ENCODE data around the gene SDK1.

The SDK1 gene

DNA sequence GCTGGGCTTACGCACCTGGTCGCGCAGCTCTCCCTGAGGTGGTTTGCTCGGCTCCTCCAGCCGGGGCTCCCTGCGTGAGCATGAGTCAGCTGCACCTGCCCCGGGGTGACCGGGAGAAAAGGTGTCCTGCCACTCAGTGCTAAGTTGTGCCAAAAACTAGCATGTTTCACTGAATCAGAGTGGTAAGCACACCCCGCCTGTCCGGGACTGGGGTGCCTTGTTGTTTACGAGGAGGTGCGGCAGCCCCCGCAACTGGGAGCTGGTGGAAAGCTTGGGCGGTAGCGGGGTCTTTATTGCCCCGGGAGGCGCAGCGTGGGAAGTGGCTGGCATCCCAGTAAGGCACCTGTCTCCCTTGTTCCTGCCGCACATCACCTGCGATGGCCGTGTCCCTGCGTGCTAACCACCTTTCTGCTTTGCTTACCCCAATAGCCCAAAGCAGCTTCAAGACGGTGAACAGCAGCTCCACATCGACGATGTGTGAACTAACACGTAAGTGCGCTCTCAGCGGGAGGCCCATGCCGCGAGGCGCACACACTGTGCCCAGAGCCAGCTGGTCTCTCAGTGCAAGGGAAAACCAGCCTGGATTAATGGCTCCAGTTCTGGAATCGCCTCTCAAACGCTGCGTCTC lies 874.4 kb downstream of the SDK1 start:
- no peak for DNase-seq (ENCODE audit: low read depth, low spot score)

DNA sequence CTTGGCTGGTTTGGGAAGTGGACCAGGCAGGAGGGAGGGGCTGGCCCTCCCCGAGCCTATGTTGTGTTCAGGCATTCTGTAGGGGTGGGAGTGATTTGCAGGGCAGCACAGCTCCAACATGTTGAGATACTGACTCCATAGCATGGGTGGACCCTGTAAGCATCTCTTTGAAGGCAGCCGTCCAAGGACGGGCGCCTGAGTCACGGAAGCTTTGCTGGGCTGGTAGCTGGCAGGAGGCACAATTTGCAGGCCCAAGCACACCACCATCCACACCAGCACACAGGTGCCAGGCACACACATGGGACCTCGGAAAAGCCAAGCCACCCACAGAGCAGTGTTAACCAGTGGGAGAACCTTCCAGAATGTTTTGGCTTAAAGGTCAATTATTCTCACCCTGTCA lies 875.9 kb downstream of the SDK1 start:
- no peak for DNase-seq (ENCODE audit: low read depth, low spot score)

DNA sequence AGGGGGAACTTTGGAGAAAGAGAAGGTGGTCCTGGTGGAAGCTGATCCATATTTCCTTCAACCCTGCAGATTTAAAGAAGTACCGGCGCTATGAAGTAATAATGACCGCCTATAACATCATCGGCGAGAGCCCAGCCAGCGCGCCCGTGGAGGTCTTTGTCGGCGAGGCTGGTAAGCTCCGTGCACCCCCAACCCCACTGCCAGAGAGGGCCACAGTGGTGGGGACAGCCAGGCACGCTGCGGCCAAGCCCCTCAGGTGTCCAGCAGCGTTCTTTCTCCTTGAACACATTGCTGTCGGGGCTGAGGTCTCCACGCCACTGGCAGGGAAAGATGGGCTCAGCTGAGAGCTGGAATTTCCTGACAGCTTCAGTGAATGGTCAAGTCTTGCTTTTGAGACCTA lies 877.4 kb downstream of the SDK1 start:
- no peak for DNase-seq (ENCODE audit: low read depth, low spot score)

DNA sequence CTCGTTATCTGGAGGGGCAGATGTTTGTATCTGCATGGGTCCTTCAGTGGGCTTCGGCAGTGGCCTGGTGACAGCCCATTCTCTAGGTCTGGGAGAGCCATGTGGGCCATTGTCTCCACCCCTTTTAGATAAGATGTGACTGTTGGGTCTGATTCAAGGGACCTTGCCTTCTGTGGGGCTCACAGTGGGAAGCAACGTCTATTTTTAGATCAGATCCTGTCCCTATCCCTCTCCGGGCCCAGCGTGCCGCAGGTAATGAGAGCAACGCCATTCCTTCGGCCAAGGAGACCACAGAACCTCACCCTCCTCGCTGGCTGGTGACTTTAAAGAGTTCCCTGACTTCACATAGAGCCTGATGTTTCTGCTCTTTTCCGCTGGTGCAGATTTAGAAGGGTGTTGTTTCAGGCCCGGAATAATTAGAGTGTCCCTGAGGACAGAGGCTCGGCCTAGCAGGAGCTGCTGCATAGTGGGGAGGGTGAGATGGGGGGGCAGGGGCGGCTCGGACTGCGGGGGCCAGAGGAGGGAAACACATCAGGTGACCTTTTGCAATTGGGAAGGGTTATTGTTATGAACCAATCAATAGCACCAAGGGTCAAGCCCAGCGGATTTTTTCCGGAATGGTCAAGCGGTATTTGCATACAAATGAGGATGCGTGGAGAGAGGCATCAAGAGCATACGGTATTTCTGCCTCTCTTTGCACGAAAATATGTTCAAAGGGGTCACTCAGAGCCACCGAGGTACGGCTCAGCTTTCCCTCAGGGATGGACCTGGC lies 878.0 kb downstream of the SDK1 start:
- no peak for DNase-seq (ENCODE audit: low read depth, low spot score)

- DNase-seq (ENCODE audit: low read depth, low spot score): no peak
Observed at GRCh38 chr7:4179688-4180380, 878.8 kb downstream of the SDK1 start.

GRCh38 chr7:4181446-4181845 lies 880.4 kb downstream of the SDK1 start:
- no peak for DNase-seq (ENCODE audit: low read depth, low spot score)

DNA sequence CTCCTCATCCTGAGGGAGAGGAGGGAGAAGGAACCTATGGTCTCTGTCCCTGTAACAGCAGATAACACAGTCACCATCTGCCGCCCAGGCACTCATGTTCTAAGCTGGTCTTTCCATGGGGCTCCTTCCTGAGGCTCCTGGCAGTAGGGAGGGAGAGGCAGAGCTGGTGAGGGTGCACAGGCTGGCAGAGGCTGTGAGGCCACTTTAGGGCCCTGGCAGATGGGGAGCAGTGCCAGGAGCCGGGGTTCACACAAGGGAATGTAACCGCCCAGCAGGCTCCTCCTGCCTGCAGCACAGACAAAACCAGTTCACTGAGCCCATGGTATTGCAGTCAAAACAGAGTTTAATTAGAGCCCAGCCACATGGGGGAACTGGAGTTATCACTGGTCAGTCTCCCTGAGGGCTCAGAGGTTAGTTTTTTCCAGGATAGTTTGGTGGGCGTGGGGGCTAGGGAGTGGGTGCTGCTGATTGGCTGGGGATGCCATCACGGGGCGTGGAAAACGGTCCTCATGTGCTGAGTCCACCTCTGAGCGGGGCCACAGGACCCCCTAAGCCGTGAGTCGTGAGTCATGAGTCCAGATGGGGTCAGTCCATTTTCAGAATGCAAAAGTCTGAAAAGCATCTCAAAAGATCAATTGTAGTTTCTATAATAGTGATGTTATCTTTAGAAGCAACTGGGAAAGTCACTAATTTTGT lies 881.7 kb downstream of the SDK1 start:
- DNase-seq (ENCODE audit: low read depth, low spot score): no peak

DNA sequence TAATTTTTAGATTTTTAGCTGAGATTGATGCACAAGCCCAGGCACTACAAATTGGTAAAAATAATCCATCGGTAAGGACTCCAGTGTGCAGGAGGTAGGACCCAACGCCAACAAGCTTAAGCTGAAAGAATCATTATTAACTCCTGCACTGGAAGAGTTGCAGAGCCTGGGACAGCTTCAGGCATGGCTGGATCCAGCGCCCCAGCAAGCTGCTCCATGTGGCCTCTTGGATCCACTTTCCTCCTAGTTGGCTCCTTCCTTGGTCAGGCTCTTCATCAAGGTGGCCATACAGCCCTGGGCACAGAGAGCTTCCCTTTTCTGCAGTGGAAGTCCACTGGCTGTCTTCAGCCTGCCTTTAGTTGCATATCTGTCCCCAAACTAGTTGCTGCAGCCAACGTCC lies 883.6 kb downstream of the SDK1 start:
- no peak for DNase-seq (ENCODE audit: low read depth, low spot score)

- no peak for DNase-seq (ENCODE audit: low read depth, low spot score)
Observed at GRCh38 chr7:4185136-4185535, 884.1 kb downstream of the SDK1 start.

GRCh38 chr7:4185721-4186512 lies 884.9 kb downstream of the SDK1 start:
- DNase-seq (ENCODE audit: low read depth, low spot score): no peak

DNA sequence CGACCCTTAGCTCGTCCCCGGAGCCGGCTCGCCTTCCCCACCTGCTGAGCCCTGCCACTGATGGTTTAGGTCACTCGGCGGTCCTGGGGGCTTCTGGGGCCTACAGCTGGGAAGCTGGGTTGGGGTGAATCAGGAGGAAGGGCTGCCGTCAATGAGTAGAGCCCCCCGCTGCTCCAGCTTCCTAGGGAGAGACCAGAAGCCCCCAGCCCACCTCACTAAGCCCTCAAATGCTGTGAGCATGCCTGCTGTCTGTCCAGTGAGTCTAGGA lies 885.4 kb downstream of the SDK1 start:
- no peak for DNase-seq (ENCODE audit: low read depth, low spot score)

DNA sequence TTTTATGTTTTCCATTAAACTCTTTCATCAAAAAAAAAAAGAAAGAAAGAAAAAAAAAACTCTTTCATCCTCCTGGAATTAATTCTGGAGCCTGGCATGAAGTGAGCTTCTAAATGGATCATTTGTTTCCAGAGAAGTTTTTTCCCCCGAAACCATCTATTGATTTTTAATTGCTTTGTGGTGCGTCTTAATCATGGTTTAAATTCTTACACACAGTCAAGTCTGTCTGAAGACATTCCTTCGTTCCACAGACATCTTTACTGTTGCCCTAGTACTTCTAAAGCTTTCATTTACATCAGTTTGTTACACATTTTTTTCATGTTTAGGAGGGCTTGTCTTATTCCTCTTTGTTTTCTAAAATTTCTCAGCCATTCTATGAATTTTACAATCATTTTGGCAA lies 887.6 kb downstream of the SDK1 start:
- no peak for DNase-seq (ENCODE audit: low read depth, low spot score)

DNA sequence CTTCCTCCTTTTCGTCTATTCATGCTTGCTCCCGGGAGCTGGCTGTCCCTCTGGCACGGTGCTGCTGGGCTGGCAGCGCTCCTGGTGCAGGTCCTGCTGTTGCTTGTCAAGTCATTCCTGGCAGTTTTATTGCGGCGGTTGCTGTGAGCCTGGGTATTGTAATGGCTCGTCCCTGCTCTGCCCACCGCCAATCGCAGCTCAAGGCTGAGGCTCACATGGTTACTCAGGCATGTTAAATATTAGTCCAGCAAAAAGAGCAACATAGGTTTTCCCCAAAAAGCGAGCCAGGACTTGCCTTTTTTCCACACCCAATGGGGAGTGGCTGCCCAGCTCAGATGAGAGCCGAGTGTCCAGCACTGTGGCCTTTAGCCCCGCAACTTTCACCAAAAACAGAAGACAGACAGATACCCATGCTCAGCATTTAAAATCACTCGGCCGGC lies 888.1 kb downstream of the SDK1 start:
- no peak for DNase-seq (ENCODE audit: low read depth, low spot score)

DNA sequence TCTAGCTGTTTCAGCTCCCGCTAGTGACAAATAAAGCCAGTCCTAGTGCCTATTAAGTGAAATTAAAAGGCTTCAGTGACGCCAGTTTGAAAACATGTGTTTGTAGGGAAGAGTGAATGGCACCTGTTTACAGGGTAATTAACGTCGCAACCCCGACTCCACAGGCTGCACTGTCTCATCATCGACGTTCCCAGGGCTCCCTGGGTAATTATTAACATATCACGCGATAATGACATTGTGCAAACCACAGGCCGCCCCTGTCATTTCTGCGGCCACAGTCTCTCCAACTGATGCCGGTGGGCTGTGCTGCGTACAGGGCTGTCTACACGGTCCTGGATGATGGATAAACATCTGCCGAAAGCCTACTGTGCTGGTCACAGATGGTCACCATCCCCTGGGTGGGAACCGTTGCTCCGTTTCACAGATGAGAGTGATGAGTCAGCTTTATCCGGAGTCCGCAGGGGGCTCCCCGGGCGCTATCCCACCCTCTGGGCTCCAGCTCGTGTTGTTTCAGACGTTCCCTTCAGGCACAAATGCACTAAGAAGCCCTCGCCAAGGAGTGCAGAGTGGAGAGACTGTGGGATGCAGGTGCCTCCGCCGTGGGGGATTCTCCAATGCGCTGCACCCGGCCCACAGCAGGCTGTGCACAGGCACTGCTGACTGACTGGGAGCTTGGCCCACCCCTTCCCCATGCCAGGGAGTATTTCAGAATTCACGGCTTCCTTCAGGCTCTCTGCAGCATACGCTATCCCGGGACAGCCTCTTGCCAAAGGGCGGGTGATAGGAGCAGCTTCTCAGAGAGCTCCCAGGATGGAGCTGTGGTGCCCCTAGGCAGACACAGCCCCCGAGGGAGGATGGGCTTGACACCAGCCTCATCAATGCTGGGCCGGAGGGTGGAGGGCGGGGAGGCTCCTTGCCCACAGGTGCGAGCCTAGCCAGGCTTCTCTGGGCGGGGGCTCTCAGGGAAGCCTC lies 889.2 kb downstream of the SDK1 start:
- DNase-seq (ENCODE audit: low read depth, low spot score): no peak

DNA sequence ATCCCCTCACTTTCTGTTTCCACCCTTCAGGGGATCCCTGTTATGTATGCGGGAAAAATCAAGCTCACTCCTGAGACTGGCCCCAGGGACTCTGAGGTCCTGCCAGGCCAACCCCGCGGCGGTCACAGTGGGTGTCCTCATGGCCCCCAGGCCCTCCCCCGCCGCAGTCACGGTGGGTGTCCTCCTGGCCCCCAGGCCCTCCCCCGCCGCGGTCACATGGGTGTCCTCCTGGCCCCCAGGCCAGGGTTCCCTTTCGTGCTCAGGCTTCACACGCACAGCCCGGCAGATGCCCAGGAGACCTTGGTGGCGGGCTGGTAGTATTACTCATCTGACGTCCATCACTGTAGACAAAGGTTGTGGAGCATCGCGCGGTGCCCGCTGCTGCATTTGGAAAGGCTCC lies 890.0 kb downstream of the SDK1 start:
- DNase-seq (ENCODE audit: low read depth, low spot score): no peak

- DNase-seq (ENCODE audit: low read depth, low spot score): no peak
Observed at GRCh38 chr7:4191525-4191924, 890.5 kb downstream of the SDK1 start.

DNA sequence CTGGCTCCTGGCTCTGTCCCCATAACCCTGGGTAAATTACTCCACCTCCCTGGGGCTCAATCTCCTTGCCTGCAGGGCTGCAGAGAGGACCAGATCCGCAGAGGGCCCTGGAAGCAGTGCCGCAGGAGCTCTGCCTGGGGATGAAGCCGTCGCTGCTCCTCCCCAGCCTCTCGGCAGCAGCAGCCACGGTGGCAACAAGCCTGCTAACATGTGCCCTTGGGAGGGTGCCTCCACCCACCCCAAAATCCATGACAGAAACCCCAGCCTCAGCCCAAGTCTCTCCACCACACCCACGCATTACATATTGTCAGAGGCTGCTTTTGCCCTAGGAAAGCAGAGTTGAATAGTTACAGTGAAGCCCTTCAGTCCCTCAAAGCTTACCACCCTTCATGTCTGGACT lies 894.6 kb downstream of the SDK1 start:
- no peak for DNase-seq (ENCODE audit: low read depth, low spot score)

GRCh38 chr7:4196121-4196819 lies 895.2 kb downstream of the SDK1 start:
- no peak for DNase-seq (ENCODE audit: low read depth, low spot score)

DNA sequence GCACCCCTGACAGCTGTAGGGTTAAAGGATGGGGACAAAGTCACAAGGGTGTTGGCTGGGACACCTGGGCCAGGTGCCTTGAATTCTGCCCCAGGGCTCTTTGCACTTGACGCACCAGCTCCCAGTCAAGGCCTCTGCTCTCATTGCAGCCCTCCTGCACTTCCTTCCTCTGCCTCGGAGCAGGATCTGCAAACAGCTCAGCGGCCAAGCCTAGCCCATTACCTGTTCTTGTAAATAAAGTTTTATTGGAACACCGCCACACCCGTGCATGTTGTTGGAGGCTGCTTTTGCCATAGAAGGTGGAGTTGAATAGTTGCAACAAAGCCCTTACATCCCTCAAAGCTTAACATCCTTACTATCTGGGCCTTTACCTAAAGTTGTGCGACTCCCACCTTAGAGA lies 897.2 kb downstream of the SDK1 start:
- no peak for DNase-seq (ENCODE audit: low read depth, low spot score)

DNA sequence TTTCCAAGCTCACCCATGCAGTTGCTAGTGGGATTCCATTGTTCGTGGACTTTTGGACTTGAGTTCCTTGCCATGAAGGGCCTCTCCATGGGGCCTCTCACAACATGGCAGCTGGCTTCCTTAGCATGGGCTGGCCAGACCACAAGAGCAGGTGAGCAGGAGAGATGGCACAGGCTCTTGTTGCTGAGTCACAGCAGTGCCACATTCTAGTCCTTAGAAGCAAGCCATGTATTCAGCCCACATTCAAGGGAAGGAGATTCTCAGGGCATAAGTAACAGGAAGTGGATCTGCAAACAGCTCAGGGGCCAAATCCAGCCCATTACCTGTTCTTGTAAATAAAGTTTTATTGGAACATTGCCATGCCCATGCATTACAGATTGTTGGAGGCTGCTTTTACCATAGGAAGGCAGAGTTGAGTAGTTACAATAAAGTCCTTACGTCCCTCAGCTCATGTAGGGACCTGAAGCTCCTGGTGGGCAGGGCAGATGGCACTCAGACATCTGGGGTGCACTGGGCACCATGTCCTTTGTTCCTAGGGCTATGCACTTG lies 899.6 kb downstream of the SDK1 start:
- no peak for DNase-seq (ENCODE audit: low read depth, low spot score)
